ENCODE data around the gene TIMP2.

DNA sequence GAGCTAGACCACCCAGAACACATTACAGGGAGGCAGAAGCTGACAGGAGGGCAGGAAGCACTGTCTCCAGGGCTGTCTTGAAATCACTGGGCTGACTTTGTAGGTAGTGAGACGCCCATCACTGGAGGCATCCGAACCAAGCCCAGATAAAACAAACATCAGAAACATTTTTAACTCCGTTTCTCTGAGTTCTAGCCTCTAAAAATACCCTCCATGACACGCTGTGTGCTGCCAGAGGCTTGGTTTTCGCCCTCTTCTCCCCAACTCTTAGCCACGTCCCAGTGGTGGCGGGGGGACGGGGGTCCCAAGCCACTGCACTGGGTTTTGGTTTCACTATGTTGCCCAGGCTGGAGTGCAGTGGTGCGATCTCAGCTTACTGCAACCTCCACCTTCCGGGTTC, 23.4 kb downstream of the TIMP2 start:
- TF ChIP-seq, protein P1, sequence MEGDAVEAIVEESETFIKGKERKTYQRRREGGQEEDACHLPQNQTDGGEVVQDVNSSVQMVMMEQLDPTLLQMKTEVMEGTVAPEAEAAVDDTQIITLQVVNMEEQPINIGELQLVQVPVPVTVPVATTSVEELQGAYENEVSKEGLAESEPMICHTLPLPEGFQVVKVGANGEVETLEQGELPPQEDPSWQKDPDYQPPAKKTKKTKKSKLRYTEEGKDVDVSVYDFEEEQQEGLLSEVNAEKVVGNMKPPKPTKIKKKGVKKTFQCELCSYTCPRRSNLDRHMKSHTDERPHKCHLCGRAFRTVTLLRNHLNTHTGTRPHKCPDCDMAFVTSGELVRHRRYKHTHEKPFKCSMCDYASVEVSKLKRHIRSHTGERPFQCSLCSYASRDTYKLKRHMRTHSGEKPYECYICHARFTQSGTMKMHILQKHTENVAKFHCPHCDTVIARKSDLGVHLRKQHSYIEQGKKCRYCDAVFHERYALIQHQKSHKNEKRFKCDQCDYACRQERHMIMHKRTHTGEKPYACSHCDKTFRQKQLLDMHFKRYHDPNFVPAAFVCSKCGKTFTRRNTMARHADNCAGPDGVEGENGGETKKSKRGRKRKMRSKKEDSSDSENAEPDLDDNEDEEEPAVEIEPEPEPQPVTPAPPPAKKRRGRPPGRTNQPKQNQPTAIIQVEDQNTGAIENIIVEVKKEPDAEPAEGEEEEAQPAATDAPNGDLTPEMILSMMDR (IDR thresholded peaks at IDR 0.05 in 4 of 5, conservative IDR thresholded peaks at IDR 0.05 in 1 of 5): no peak
- no peak for TF ChIP-seq POLR2A (IDR thresholded peaks at IDR 0.05)
